Prostate gland (tissue), 2 donors: ENCODE data around the gene ZNF440.

Experiments
- CTCF ChIP-seq, 4 experiments: fragments of 200-600 bp in 2 of 4; fragments of 450-650 bp in 2 of 4; sonication (generic) in 2 of 4; IDR thresholded peaks; 1 replicate in 3 of 4; 2 replicates in 1 of 4; pipeline ENCODE4 v1.5.1; 2016 to 2019; ENCODE audit warnings: antibody characterized with exemption in 4 of 4, mild to moderate bottlenecking in 2 of 4, moderate library complexity in 2 of 4
- POLR2A ChIP-seq: fragments of 450-650 bp; IDR thresholded peaks from one replicate; pipeline ENCODE4 v1.6.1; 2016; ENCODE audit warnings: antibody characterized with exemption, mild to moderate bottlenecking

- TF ChIP-seq CTCF (IDR thresholded peaks at IDR 0.05) (no peak), POLR2A (no peak)
Observed at GRCh38 chr19:11860721-11861120, 46.6 kb downstream of the ZNF440 start.
